ENCODE data around the gene NPIPA7. TPM values are rescaled to one million over a fixed set of nuclear protein-coding genes. Genes with fewer than 3 reads are reported as not detected.
"Not testable (repeated sequence)": the region's sequence is repeated elsewhere in the genome, so short reads cannot be mapped to it uniquely, and the experiment has no call there.

The NPIPA7 gene
- total and polyA plus RNA-seq, 2 donors (not counting 1 experiment from before 2014, with no cell fraction given) = 1.7 to 6.9 TPM

GRCh38 chr16:16365319-16365718 lies 13.6 kb upstream of the NPIPA7 start:
- H4K20me1 ChIP-seq (ENCODE audit: control insufficient read depth, extremely low read depth, insufficient read depth, low read length); H3K9me3 ChIP-seq (ENCODE audit: control insufficient read depth, insufficient read depth, low read depth, low read length); H3K36me3 ChIP-seq (ENCODE audit: control insufficient read depth, insufficient read depth, low read length); H3K79me2 ChIP-seq (ENCODE audit: control insufficient read depth, insufficient read depth, low read length); H3K9ac ChIP-seq (ENCODE audit: insufficient read depth, low read length); H3K4me2 ChIP-seq (ENCODE audit: extremely low read depth, insufficient read depth, low read length); H3K4me1 ChIP-seq (ENCODE audit: control insufficient read depth, extremely low read depth, insufficient read depth, low read length); H3K4me3 ChIP-seq (replicated peaks in 1 of 4; ENCODE audit: control extremely low read depth in 1 of 4, insufficient read depth in 1 of 4, low read depth in 3 of 4, low read length in 4 of 4); H2AFZ ChIP-seq (ENCODE audit: low read length); H3K27ac ChIP-seq (ENCODE audit: insufficient read depth, low read length); H3K27me3 ChIP-seq (ENCODE audit: control insufficient read depth, insufficient read depth, low read length); DNase-seq (ENCODE audit: low read depth in 2 of 2): not testable (repeated sequence)

GRCh38 chr16:16365851-16366250 lies 13.1 kb upstream of the NPIPA7 start:
- H3K27ac ChIP-seq (ENCODE audit: insufficient read depth, low read length); H4K20me1 ChIP-seq (ENCODE audit: control insufficient read depth, extremely low read depth, insufficient read depth, low read length); H3K36me3 ChIP-seq (ENCODE audit: control insufficient read depth, insufficient read depth, low read length); H3K4me3 ChIP-seq (replicated peaks in 1 of 4; ENCODE audit: control extremely low read depth in 1 of 4, insufficient read depth in 1 of 4, low read depth in 3 of 4, low read length in 4 of 4); H2AFZ ChIP-seq (ENCODE audit: low read length); H3K27me3 ChIP-seq (ENCODE audit: control insufficient read depth, insufficient read depth, low read length); H3K79me2 ChIP-seq (ENCODE audit: control insufficient read depth, insufficient read depth, low read length); H3K9ac ChIP-seq (ENCODE audit: insufficient read depth, low read length); H3K9me3 ChIP-seq (ENCODE audit: control insufficient read depth, insufficient read depth, low read depth, low read length); H3K4me2 ChIP-seq (ENCODE audit: extremely low read depth, insufficient read depth, low read length); DNase-seq (ENCODE audit: low read depth in 2 of 2); H3K4me1 ChIP-seq (ENCODE audit: control insufficient read depth, extremely low read depth, insufficient read depth, low read length): not testable (repeated sequence)

- H3K27me3 ChIP-seq (ENCODE audit: control insufficient read depth, insufficient read depth, low read length); H3K4me3 ChIP-seq (replicated peaks in 1 of 4; ENCODE audit: control extremely low read depth in 1 of 4, insufficient read depth in 1 of 4, low read depth in 3 of 4, low read length in 4 of 4); H3K4me2 ChIP-seq (ENCODE audit: extremely low read depth, insufficient read depth, low read length); H3K36me3 ChIP-seq (ENCODE audit: control insufficient read depth, insufficient read depth, low read length); H3K9ac ChIP-seq (ENCODE audit: insufficient read depth, low read length); H4K20me1 ChIP-seq (ENCODE audit: control insufficient read depth, extremely low read depth, insufficient read depth, low read length); DNase-seq (ENCODE audit: low read depth in 2 of 2); H3K27ac ChIP-seq (ENCODE audit: insufficient read depth, low read length); H3K79me2 ChIP-seq (ENCODE audit: control insufficient read depth, insufficient read depth, low read length); H3K9me3 ChIP-seq (ENCODE audit: control insufficient read depth, insufficient read depth, low read depth, low read length); H3K4me1 ChIP-seq (ENCODE audit: control insufficient read depth, extremely low read depth, insufficient read depth, low read length); H2AFZ ChIP-seq (ENCODE audit: low read length): not testable (repeated sequence)
These were observed 12.2 kb upstream of the NPIPA7 start for GRCh38 chr16:16366552-16367284.

- H3K9ac ChIP-seq (ENCODE audit: insufficient read depth, low read length); H3K4me2 ChIP-seq (ENCODE audit: extremely low read depth, insufficient read depth, low read length); H3K9me3 ChIP-seq (ENCODE audit: control insufficient read depth, insufficient read depth, low read depth, low read length); H3K4me1 ChIP-seq (ENCODE audit: control insufficient read depth, extremely low read depth, insufficient read depth, low read length); H3K36me3 ChIP-seq (ENCODE audit: control insufficient read depth, insufficient read depth, low read length); H3K79me2 ChIP-seq (ENCODE audit: control insufficient read depth, insufficient read depth, low read length); H3K27ac ChIP-seq (ENCODE audit: insufficient read depth, low read length); DNase-seq (ENCODE audit: low read depth in 2 of 2); H3K4me3 ChIP-seq (replicated peaks in 1 of 4; ENCODE audit: control extremely low read depth in 1 of 4, insufficient read depth in 1 of 4, low read depth in 3 of 4, low read length in 4 of 4); H4K20me1 ChIP-seq (ENCODE audit: control insufficient read depth, extremely low read depth, insufficient read depth, low read length); H2AFZ ChIP-seq (ENCODE audit: low read length); H3K27me3 ChIP-seq (ENCODE audit: control insufficient read depth, insufficient read depth, low read length): not testable (repeated sequence)
These were observed 11.7 kb upstream of the NPIPA7 start for GRCh38 chr16:16367285-16367628.

GRCh38 chr16:16369081-16369856 lies 9.7 kb upstream of the NPIPA7 start:
- not testable (repeated sequence) for H3K4me3 ChIP-seq (replicated peaks in 1 of 4; ENCODE audit: control extremely low read depth in 1 of 4, insufficient read depth in 1 of 4, low read depth in 3 of 4, low read length in 4 of 4); H3K27ac ChIP-seq (ENCODE audit: insufficient read depth, low read length); H4K20me1 ChIP-seq (ENCODE audit: control insufficient read depth, extremely low read depth, insufficient read depth, low read length); H3K9ac ChIP-seq (ENCODE audit: insufficient read depth, low read length); H3K9me3 ChIP-seq (ENCODE audit: control insufficient read depth, insufficient read depth, low read depth, low read length); H3K4me1 ChIP-seq (ENCODE audit: control insufficient read depth, extremely low read depth, insufficient read depth, low read length); DNase-seq (ENCODE audit: low read depth in 2 of 2); H3K27me3 ChIP-seq (ENCODE audit: control insufficient read depth, insufficient read depth, low read length); H3K36me3 ChIP-seq (ENCODE audit: control insufficient read depth, insufficient read depth, low read length); H3K4me2 ChIP-seq (ENCODE audit: extremely low read depth, insufficient read depth, low read length); H2AFZ ChIP-seq (ENCODE audit: low read length); H3K79me2 ChIP-seq (ENCODE audit: control insufficient read depth, insufficient read depth, low read length)

- H3K4me2 ChIP-seq (ENCODE audit: extremely low read depth, insufficient read depth, low read length); DNase-seq (ENCODE audit: low read depth in 2 of 2); H4K20me1 ChIP-seq (ENCODE audit: control insufficient read depth, extremely low read depth, insufficient read depth, low read length); H3K9ac ChIP-seq (ENCODE audit: insufficient read depth, low read length); H2AFZ ChIP-seq (ENCODE audit: low read length); H3K36me3 ChIP-seq (ENCODE audit: control insufficient read depth, insufficient read depth, low read length); H3K79me2 ChIP-seq (ENCODE audit: control insufficient read depth, insufficient read depth, low read length); H3K9me3 ChIP-seq (ENCODE audit: control insufficient read depth, insufficient read depth, low read depth, low read length); H3K27me3 ChIP-seq (ENCODE audit: control insufficient read depth, insufficient read depth, low read length); H3K27ac ChIP-seq (ENCODE audit: insufficient read depth, low read length); H3K4me3 ChIP-seq (replicated peaks in 1 of 4; ENCODE audit: control extremely low read depth in 1 of 4, insufficient read depth in 1 of 4, low read depth in 3 of 4, low read length in 4 of 4); H3K4me1 ChIP-seq (ENCODE audit: control insufficient read depth, extremely low read depth, insufficient read depth, low read length): not testable (repeated sequence)
These were observed 7.7 kb upstream of the NPIPA7 start for GRCh38 chr16:16371136-16371735.

Data from fibroblast of lung (primary cell).